Central memory CD4-positive, alpha-beta T cell (primary cell): ENCODE data around the gene BICDL1.
"Not testable (repeated sequence)": the region's sequence is repeated elsewhere in the genome, so short reads cannot be mapped to it uniquely, and the experiment has no call there.

Source experiments
- DNase-seq: peaks from one replicate; pipeline ENCODE4 v3.0.0; 2022

The BICDL1 gene

DNA sequence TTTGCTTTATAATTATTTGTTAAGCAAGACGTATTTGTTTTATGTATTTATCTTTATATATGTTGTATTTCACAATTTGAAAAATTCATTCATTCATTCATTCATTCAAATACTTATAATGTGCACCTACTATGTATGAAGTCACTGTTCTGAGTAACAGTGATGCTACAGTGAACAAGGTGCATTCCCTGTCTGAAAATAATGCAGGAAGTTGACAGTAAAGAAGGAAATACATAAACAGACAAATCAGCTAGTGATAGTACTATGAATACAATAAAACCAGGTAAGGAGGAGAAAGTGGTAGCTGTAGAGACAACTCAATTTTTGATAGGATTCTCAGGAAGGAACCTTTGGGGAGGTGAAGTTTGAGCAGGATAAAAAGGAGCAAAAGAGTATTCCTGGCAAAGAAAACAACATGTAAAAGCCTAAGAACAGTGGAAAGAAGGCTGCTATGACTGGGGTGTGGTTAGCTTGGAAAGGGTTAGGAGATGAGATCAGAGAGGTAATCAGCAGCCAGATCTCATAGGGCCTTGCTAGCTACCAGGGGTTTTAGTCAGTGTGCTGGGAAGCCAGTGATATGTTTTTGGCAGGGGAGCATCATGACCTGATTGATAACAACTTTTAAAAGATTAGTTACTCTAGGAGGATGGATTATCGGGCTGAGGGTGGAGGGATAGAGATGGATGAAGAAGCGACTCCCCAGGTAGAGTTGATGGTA, 17.4 kb downstream of the BICDL1 start:
- DNase-seq = no peak

DNA sequence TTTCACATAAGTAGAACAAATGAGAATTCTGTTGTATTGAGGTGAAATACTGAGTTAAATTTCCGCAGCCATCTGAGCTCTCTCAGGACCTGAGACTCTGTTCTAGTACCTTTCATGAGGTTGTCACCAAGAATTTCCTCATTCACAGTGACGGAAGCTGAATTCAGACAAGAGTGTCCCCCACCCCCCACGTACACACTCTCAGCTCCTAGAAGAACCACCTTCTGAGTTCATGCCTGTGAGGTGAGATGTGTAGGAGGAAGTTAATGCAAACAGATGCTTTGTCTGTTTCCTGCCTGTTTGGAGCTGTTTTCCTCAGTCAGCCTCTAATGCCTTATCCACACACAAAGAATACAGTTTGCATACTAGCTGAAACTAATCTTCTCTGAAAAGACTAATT, 18.2 kb downstream of the BICDL1 start:
- peak; percentile 79 for DNase-seq

DNA sequence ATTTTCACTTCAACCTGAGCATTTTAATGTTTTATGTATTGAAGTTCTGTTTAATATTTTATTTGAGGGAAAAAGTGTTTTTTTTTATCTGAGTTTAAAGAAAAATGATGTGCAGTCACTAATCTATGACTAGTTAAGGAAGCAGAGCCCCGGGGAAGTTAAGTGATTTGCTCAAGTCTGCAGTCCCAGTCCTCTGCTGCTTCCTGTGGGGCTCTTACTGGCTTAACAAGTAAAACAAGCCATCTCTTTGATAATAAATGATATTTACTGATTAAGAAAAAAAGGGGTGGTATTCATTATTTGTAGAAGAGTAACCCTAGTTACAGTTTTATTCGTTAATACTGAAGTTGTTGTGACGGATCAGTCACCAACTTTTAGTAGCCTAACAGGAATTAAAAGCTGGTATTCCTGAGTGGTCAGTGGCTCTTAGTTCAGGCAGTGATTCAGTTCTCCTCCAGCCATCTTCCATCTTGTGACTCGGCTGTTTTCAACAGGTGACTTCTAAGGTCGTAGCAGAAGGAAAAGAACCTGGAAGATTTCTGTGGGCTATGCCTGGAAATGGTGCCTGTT, 21.7 kb downstream of the BICDL1 start:
- DNase-seq = peak; percentile 36

DNA sequence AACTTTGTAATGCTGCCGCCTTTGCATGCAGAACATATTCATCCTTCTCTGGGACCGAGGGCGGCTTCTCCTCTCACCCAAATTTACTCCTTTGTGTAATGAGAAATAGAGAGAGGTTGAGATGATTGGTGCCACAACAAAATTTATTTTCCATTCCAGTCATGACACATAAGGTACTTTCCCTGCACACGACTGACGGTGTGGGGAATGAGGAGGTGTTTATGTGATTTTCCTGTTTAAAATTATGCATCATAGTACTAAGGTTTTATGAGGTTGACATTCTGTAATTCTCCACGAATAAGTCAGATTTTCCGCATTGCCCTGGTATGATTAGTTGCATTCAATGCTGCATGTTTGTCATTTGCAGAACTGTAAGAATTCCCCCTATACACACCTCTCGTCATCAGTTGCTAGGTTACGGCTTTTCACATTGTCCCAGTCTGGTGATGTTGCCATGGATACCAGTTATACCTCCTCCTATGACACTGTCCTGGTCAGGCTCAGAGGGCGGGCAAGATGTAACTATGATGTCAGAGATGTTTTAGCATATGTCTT, 23.1 kb downstream of the BICDL1 start:
- DNase-seq = peak; percentile 92

DNA sequence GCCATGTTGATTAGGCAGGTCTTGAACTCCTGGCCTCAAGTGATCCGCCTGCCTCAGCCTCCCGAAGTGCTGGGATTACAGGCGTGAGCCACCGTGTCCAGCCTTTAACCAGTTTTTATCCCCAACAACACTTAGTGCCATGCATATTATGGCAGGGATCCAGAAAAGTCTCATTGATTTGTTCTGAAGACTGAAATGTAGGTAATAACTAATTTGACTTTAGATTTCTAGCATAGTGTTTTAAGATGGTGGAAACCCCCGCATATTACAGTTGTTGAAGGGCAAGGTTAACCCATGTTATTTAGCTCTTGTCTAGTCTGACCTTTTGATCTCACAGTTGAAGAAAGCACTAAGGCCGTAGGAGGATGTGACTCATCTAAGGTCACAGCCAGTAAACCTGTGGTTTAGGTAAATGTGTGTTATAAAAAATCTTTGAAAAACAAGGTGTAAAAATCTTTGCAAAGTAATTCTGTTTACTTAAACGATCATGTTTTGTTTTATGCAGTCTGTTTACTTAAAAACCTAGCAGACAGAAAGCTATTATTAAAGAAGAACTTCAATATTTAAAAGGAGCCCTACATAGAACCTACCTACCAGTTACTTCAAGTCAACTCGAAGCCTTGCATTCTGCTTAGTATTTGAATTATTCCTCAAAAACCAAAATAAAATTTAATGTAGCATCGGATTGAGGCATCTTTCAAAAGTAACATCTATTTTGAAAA, 24.8 kb downstream of the BICDL1 start:
- peak; percentile 88 for DNase-seq

DNA sequence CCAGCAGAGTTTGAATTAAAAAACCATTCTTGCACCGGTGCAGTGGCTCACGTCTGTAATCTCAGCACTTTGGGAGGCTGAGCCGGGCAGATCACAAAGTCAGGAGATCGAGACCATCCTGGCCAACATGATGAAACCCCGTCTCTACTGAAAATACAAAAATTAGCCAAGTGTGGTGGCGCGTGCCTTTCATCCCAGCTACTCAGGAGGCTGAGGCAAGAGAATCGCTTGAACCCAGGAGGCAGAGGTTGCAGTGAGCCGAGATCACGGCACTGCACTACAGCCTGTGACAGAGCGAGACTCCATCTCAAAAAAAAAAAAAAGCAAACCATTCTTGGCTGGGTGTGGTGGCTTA, 25.3 kb downstream of the BICDL1 start:
- DNase-seq = not testable (repeated sequence)

DNA sequence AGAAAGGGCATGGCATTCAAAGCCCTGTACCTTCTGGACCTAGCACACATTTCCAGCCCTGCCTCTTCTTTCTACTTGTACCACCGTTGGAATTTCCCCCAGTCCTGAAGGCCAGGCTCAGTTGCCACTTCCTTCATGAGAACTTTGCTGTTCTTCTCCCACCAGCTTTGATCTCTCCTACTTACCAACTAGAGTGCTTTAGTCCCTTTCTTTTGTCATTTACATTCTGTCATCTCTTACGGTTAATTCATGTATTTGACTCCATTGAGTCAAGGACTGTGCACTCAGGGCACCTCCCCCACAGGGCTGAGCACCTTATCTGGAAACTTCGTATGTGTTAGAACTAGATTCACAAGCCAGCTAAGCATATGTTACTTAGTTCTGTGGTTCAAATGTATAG, 26.3 kb downstream of the BICDL1 start:
- peak; percentile 37 for DNase-seq

DNA sequence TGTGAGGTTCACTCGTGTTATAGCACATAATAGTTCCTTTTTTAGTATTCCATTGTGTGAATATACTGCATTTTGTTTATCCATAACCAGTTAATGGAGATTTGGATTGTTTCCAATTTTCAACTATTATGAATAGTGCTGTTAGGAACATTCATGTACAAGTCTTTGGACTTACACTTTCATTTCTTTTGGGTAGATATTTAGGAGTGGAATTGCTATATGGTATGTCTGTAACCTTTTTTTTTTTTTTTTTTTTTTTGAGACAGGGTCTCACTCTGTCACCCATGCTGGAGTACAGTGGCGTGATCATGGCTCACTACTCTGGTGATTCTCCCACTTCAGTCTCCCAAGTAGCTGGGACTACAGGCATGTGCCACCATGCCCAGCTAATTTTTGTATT, 27.2 kb downstream of the BICDL1 start:
- not testable (repeated sequence) for DNase-seq

DNA sequence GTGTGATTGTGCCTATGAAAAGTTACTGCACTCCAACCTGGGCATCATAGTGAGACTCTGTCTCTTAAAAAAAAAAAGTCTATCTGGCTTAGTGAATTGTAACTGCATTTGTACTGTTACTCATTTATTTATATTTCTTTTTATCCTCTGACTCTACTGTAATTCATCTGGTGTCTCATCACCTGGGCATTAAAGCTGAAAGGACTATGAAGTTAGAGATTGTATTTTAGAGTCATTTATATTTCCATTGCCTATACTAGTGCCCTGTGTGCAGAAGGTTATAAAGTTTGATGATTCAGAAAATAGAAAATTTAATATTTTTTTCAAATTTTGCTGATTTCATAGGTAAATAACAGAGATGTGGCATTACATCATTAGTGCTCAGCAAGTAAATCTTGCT, 30.2 kb downstream of the BICDL1 start:
- DNase-seq = no peak

DNA sequence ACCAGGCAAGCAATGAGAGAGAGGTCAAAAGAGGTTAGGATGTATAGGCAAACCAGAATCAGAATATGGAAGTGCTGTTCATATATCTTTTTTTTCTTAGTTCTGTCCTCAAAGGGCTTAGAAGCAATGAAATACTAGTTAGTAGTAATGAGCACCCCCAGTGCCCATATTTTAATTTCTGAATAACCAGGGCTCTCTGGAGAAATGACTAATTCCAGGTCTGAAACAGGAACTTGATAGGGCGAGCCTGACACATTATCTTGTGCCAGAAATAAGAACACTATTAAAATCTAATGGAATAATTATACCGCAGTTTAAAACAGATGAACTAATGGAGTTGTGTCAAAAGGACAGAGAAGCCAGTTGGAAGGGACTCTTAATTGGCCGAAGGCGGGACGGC, 30.9 kb downstream of the BICDL1 start:
- no peak for DNase-seq

DNA sequence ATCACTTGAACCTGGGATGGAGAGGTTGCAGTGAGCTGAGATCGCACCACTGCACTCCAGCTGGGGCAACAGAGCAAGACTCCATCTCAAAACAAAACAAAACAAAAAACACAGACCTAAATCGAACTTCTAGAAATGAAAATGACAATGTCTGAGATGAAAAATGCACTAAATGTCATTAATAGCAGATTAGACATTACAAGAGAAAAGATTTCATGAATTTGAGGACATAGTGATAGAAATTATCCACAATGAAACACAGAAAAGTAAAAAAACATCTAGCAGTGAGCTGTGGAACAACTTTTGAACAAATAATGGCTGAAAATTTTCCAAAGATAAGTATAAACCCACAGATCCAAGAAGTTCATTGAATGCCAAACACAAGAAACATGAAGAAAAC, 35.2 kb downstream of the BICDL1 start:
- DNase-seq = no peak

DNA sequence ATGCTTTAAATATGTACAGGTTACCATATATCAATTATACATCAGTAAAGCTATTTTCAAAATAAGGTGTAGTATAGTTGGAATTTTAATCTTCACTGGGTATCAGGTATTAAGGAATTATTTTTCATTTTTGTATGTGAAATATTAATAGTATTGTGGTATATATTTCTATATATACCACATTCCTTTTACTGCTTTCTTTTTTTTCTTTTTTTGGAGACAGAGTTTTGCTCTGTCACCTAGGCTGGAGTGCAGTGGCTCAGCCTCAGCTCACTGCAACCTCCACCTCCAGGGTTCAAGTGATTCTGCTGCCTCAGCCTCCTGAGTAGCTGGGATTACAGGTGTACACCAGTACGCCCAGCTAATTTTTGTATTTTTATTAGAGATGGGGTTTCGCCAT, 36.6 kb downstream of the BICDL1 start:
- no peak for DNase-seq

DNA sequence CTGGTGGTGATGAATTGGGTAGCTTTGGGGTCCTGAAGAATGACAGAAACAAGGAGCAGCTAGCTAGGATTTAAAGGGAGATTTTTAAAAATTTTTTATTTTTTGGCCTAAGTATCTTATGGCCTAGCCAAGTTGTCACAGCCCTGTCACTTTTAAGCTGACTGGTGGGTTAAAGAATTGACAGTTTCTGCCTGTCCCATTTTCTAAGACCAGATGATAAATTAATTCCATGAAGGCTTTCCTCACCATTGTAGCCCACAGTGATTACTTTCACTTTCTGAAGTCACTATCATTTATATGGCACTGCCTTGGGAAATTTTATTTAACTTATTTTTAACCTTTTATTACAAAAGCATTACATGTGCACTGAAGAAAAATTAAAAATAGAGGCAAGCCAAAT, 43.2 kb downstream of the BICDL1 start:
- no peak for DNase-seq

DNA sequence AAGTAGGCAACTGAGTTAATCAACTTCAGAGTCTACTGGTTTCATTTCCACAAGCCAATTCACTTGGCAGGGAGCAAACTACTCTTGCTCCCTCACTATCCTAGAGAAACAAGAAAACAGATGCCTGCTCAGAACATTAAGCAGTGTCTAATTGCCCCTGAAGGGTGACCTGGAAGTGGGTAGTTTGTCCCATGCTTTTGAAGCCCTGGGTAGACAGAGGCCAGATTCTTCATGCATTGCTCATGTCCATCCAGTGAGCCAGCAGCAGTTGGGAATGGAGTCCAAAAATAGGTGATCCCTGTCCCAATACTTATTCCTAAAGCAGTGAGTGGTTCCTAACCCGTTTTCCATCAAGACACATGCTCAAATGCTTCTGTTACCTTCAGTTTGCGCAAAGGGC, 48.8 kb downstream of the BICDL1 start:
- DNase-seq = no peak

DNA sequence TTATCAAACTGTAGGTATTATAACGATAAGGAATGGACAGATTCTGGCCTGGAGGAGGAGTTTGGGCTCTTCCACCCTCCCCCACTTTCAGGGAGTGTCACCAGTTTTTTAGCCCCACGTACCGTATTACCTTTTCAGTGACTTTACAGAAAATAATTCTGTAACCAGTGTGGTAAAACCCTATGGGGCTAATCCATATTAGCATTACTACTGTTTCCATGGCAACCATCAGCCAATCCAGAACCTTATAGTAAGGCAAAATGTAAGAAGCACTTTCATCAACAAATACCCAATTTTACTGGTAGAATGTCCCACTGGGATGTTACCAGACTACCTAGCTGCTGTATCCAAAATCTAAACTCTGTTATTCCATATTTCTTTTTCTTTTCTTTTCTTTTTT, 50.7 kb downstream of the BICDL1 start:
- DNase-seq = no peak

DNA sequence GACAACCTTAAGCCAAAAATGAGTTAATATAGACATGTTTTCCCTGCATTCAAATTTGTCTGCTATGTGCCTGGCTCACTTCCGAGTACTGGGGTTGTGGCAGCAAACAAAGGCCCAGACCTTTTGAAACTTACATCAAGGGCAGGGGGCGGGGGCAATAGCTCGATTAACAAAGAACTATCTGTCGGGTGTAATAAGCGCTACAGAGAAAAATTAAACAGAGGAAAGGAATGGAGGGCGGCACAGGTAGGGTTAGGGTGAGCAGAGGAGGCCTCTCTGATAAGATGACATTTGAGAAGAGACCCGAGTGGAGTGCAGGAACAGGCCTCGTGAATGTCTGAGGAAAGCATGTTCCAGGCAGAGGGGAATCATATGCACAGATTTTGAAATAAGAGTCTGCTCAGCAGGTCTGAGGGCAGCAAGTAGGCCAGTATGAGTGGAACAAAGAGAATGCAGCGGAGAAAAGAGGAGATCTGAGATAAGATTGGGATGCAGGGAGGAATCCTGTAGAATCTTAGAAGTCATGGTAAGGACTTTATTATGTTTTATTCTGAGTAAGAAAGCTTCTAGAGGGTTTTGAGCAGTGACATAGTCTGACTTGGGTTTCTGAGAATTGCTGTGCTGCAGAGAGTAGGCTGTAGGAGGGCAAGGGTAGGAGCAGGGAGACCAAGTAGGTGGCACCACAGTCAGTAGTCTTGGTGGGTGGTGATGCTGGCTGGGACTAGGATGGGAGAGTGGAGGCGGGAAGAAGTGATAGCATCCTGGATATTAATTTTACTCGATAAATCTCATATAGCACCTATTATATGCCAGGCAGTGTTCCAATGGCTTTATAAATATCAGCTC, 52.6 kb downstream of the BICDL1 start:
- peak; percentile 44 for DNase-seq

DNA sequence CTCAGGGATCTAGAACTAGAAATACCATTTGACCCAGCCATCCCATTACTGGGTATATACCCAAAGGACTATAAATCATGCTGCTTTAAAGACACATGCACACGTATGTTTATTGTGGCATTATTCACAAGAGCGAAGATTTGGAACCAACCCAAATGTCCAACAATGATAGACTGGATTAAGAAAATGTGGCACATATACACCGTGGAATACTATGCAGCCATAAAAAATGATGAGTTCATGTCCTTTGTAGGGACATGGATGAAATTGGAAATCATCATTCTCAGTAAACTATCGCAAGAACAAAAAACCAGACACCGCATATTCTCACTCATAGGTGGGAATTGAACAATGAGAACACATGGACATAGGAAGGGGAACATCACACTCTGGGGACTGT, 56.3 kb downstream of the BICDL1 start:
- not testable (repeated sequence) for DNase-seq

DNA sequence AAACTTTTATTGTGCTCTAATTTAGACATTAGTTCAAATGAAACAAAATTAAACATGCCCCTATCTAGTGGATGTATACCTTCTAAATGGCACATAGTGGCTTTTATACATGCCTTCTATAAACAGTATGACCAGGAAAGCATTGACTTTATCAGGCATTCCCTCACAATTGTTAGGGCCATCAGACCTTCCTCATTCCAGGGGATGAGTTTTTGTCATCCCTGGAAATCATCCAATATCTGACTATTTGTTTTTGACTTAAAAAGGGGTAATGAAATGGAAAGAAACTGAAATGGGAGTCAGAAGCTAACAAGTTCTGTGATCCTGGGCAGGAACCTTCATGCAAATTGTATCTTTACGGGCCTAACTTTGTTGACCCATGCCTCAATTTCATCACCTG, 58.0 kb downstream of the BICDL1 start:
- no peak for DNase-seq

DNA sequence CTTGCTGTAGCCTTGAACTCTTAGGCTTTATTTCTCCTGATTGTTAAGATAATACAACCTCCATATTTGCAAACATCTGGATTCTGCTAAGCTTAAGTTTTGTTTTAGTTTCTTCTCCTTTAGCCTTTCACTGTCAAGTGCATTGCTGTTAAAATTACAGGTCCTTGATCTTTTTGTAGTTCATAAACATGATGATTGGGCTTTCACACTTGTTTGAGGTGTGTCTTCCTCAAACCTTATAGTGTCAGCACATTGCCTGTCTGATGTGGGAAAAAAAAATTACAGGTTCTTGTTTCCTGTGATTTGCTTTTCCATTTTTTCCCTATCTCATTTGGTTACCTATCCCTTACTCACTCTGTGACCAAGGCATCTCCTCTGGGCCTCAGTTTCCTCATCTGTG, 59.2 kb downstream of the BICDL1 start:
- DNase-seq = peak; percentile 10

DNA sequence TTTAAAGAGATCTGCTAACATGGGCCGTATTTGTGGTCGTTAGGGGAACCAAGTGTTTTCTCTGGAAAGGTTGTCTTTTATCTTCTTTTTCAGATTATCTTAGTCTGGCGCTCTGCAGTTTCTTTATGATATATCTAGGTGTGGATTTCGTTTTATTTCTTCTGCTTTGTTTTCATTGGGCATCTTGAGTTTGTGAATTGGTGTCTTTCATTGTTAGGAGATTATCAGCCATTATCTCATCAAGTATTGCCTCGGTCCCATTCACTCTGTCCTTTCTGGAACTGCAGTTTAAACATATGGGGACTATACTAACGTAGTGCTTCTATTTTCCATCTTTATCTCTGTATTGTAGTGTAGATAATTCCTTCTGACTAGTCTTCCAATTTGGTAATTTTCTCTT, 60.4 kb downstream of the BICDL1 start:
- no peak for DNase-seq

DNA sequence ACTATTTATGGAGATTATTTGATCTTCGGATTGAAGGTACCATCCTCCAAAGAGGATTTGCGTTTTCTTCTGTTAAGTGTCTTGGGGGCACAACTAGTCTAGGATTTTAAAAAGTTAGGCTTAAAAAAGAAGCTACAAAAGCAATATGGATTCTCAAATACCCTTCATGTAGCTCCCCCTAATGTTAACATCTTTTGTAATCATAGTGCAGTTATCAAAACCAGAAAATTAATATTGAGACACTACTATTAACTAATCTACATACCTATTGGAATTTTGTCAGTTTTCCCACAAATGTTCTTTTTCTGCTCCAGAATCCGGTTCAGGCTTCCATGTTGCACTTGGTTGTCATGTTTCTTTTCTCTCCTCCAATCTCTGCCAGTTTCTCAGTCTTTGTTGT, 62.5 kb downstream of the BICDL1 start:
- no peak for DNase-seq

DNA sequence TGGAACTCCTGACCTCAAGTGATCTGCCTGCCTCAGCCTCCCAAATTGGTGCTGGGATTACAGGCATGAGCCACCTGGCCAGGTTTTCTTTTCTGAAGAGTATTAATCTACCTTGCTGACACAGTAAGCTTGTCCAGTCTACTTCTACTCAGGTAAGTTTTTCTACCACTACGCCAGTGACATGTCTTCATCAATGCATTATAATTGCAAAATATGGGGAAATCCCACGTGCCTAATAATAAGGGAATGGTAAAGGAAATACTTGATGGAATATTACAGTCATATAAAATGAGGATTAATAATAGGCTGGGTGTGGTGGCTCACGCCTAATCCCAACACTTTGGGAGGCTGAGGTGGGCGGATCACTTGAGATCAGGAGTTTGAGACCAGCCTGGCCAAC, 65.3 kb downstream of the BICDL1 start:
- no peak for DNase-seq
